Body of pancreas (tissue), 4 donors: ENCODE measurements around the gene CAPN5.

Experiments
- POLR2A ChIP-seq, 3 donors: fragments of 450-650 bp; IDR thresholded peaks; one replicate each; pipeline ENCODE4 v1.6.1; 2016; ENCODE audit warnings: antibody characterized with exemption in 3 of 3, mild to moderate bottlenecking in 2 of 3
- TF ChIP-seq, protein P1 (sequence below), 7 experiments: fragments of 450-650 bp in 4 of 7; fragments of 200-600 bp in 3 of 7; sonication (generic) in 3 of 7; IDR thresholded peaks; one replicate each; pipeline ENCODE4 v1.5.1; 2016 to 2019; ENCODE audit warnings: antibody characterized with exemption in 7 of 7

DNA sequence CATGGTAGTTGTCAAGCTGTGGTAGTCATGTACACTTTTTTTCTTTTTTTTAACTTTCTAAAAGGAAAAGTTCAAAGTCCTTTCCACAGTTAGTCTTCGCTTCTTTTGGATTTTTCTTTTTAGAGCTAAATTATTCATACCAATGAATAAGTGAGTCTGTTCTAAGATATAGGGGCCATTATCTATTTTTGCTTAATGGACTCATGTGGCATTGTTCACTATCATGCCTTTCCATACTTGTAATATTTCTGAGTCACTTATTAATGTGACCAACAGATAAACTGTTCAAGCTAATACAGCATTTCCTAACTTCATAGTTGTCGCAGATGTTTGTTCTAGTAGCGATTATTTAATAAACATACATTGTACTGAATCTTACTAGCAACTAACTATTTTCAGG lies 40.5 kb upstream of the CAPN5 start:
- TF ChIP-seq, protein P1, sequence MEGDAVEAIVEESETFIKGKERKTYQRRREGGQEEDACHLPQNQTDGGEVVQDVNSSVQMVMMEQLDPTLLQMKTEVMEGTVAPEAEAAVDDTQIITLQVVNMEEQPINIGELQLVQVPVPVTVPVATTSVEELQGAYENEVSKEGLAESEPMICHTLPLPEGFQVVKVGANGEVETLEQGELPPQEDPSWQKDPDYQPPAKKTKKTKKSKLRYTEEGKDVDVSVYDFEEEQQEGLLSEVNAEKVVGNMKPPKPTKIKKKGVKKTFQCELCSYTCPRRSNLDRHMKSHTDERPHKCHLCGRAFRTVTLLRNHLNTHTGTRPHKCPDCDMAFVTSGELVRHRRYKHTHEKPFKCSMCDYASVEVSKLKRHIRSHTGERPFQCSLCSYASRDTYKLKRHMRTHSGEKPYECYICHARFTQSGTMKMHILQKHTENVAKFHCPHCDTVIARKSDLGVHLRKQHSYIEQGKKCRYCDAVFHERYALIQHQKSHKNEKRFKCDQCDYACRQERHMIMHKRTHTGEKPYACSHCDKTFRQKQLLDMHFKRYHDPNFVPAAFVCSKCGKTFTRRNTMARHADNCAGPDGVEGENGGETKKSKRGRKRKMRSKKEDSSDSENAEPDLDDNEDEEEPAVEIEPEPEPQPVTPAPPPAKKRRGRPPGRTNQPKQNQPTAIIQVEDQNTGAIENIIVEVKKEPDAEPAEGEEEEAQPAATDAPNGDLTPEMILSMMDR (IDR thresholded peaks at IDR 0.05) = no peak
- TF ChIP-seq POLR2A (IDR thresholded peaks at IDR 0.05) = no peak
